ENCODE measurements around the gene DSP. TPM values are rescaled to one million over a fixed set of nuclear protein-coding genes. Genes with fewer than 3 reads are reported as not detected.

The DSP gene
- total RNA-seq, 4 donors from 2014 or later = 3.8 to 28.3 (median 9.0) TPM

GRCh38 chr6:7628909-7629308 lies 87.4 kb downstream of the DSP start:
- no peak overlapping the region for H3K4me3 ChIP-seq
- DNase-seq = no peak
- intact Hi-C loops (cut with DNase I; ENCODE audit: low total_unique reads) = no loop called here
- no peaks in the 10 kb centered on the region for H3K27me3 ChIP-seq
- TF ChIP-seq POLR2A (IDR thresholded peaks at IDR 0.05) = no peak
- TF ChIP-seq CTCF (IDR thresholded peaks at IDR 0.05) = no peak
- no peak overlapping the region for H3K27ac ChIP-seq
- H3K36me3 ChIP-seq = no peaks in the 10 kb centered on the region
- no peaks in the 10 kb centered on the region for H3K9me3 ChIP-seq
- no peaks in the 10 kb centered on the region for H3K4me1 ChIP-seq

- Histone ChIP-seq H3K4me3 (no peak overlapping the region), H3K36me3 (no peaks in the 10 kb centered on the region), H3K4me1 (no peaks in the 10 kb centered on the region), H3K27ac (no peak overlapping the region), H3K9me3 (no peaks in the 10 kb centered on the region), H3K27me3 (no peaks in the 10 kb centered on the region)
- intact Hi-C loops (cut with DNase I; ENCODE audit: low total_unique reads) = no loop called here
- no peak for TF ChIP-seq CTCF (IDR thresholded peaks at IDR 0.05)
- no peak for TF ChIP-seq POLR2A (IDR thresholded peaks at IDR 0.05)
- DNase-seq = no peak
Measured at GRCh38 chr6:7629321-7629720, 87.8 kb downstream of the DSP start.

- Histone ChIP-seq H3K4me1 (no peaks in the 10 kb centered on the region), H3K4me3 (no peak overlapping the region), H3K9me3 (no peaks in the 10 kb centered on the region), H3K36me3 (no peaks in the 10 kb centered on the region), H3K27me3 (no peaks in the 10 kb centered on the region), H3K27ac (no peak overlapping the region)
- DNase-seq = no peak
- intact Hi-C loops (cut with DNase I; ENCODE audit: low total_unique reads) = no loop called here
- TF ChIP-seq CTCF (IDR thresholded peaks at IDR 0.05) (no peak), POLR2A (IDR thresholded peaks at IDR 0.05) (no peak)
Measured at GRCh38 chr6:7630792-7631191, 89.3 kb downstream of the DSP start.

GRCh38 chr6:7631466-7631865 lies 90.0 kb downstream of the DSP start:
- no peak for TF ChIP-seq POLR2A (IDR thresholded peaks at IDR 0.05)
- TF ChIP-seq CTCF (IDR thresholded peaks at IDR 0.05) = no peak
- Histone ChIP-seq H3K36me3 (no peaks in the 10 kb centered on the region), H3K27ac (no peak overlapping the region), H3K9me3 (no peaks in the 10 kb centered on the region), H3K4me1 (no peaks in the 10 kb centered on the region), H3K27me3 (no peaks in the 10 kb centered on the region), H3K4me3 (no peak overlapping the region)
- no peak for DNase-seq
- intact Hi-C loops (cut with DNase I; ENCODE audit: low total_unique reads) = no loop called here

GRCh38 chr6:7632501-7633290 lies 91.2 kb downstream of the DSP start:
- Histone ChIP-seq H3K36me3 (no peaks in the 10 kb centered on the region), H3K27ac (no peak overlapping the region), H3K4me3 (no peak overlapping the region), H3K4me1 (no peaks in the 10 kb centered on the region), H3K27me3 (no peaks in the 10 kb centered on the region), H3K9me3 (no peaks in the 10 kb centered on the region)
- no peak for TF ChIP-seq POLR2A (IDR thresholded peaks at IDR 0.05)
- TF ChIP-seq CTCF (IDR thresholded peaks at IDR 0.05) = no peak
- DNase-seq = no peak
- intact Hi-C loops (cut with DNase I; ENCODE audit: low total_unique reads) = no loop called here
